Measurements from ENCODE around the gene PHF13.
"Not testable (repeated sequence)": the region's sequence is repeated elsewhere in the genome, so short reads cannot be mapped to it uniquely, and the experiment has no call there.

Gene PHF13

GRCh38 chr1:6587261-6588005, 26.1 kb upstream of the PHF13 start:
- DNase-seq = no peak

- DNase-seq = no peak
Observed at GRCh38 chr1:6588128-6588892, 25.2 kb upstream of the PHF13 start.

- no peak for DNase-seq
Observed at GRCh38 chr1:6588893-6589520, 24.5 kb upstream of the PHF13 start.

- no peak for DNase-seq
Observed at GRCh38 chr1:6590046-6590445, 23.5 kb upstream of the PHF13 start.

- no peak for DNase-seq
Observed at GRCh38 chr1:6591222-6591621, 22.3 kb upstream of the PHF13 start.

GRCh38 chr1:6591644-6592043, 21.9 kb upstream of the PHF13 start:
- no peak for DNase-seq

GRCh38 chr1:6592441-6592840, 21.1 kb upstream of the PHF13 start:
- DNase-seq = peak; percentile 40

- DNase-seq = peak; percentile 40
Observed at GRCh38 chr1:6592865-6593593, 20.5 kb upstream of the PHF13 start.

GRCh38 chr1:6593810-6594209, 19.7 kb upstream of the PHF13 start:
- no peak for DNase-seq

GRCh38 chr1:6594977-6595740, 18.4 kb upstream of the PHF13 start:
- DNase-seq = no peak

- no peak for DNase-seq
Observed at GRCh38 chr1:6596351-6596750, 17.2 kb upstream of the PHF13 start.

GRCh38 chr1:6596886-6597776, 16.4 kb upstream of the PHF13 start:
- no peak for DNase-seq

- DNase-seq = no peak
Observed at GRCh38 chr1:6597777-6598131, 15.8 kb upstream of the PHF13 start.

- DNase-seq = peak; percentile 51
Observed at GRCh38 chr1:6599141-6599975, 14.2 kb upstream of the PHF13 start.

- not testable (repeated sequence) for DNase-seq
Observed at GRCh38 chr1:6599991-6600390, 13.5 kb upstream of the PHF13 start.

GRCh38 chr1:6600410-6601048, 13.0 kb upstream of the PHF13 start:
- DNase-seq = no peak

- DNase-seq = peak; percentile 84
Observed at GRCh38 chr1:6601049-6601922, 12.2 kb upstream of the PHF13 start.

- DNase-seq = no peak
Observed at GRCh38 chr1:6601923-6602668, 11.4 kb upstream of the PHF13 start.
